ENCODE results near the gene TPCN1. TPM values are rescaled to one million over a fixed set of nuclear protein-coding genes. Genes with fewer than 3 reads are reported as not detected.

Gene TPCN1
- total and polyA plus RNA-seq, 2 experiments from 2014 or later = 14.4 to 16.2 TPM

- no peak for DNase-seq (ENCODE audit: low spot score)
- Histone ChIP-seq H4K20me1 (replicated peaks; ENCODE audit: insufficient read depth) (no peaks in the 10 kb centered on the region), H2AFZ (no peak overlapping the region), H3K4me2 (no peak overlapping the region), H3K36me3 (ENCODE audit: insufficient read depth) (no peaks in the 10 kb centered on the region), H3K27ac (ENCODE audit: low read depth) (no peak overlapping the region), H3K9me2 (ENCODE audit: insufficient read depth) (no peaks in the 10 kb centered on the region), H3F3A (replicated peaks; ENCODE audit: low read depth) (no peaks in the 10 kb centered on the region; the same call in 1 of the 2 replicates), H3K4me1 (ENCODE audit: insufficient read depth) (peaks cover 16% of the 10 kb centered on the region), H3K79me2 (replicated peaks; ENCODE audit: insufficient read depth) (no peaks in the 10 kb centered on the region), H3K27me3 (ENCODE audit: insufficient read depth) (no peaks in the 10 kb centered on the region), H3K4me3 (no peak overlapping the region)
- H3K4me1 Mint-ChIP-seq = peaks cover 57% of the 10 kb centered on the region
- H3K4me3 Mint-ChIP-seq = no peak overlapping the region
- peaks cover 25% of the 10 kb centered on the region for H3K36me3 Mint-ChIP-seq (ENCODE audit: low read depth)
- ATAC-seq = no peak
- H3K9me3 Mint-ChIP-seq = peaks cover 4% of the 10 kb centered on the region; the same call in 1 of the 3 replicates
- TF ChIP-seq EZH2 (IDR thresholded peaks at IDR 0.05; ENCODE audit: low read depth, unreplicated experiment) (no peak), STAT1 (IDR thresholded peaks at IDR 0.05; ENCODE audit: unreplicated experiment) (no peak), ZNF331 (CRISPR knock-in tag; IDR thresholded peaks at IDR 0.05; ENCODE audit: low read depth) (no peak), CREB1 (CRISPR knock-in tag; IDR thresholded peaks at IDR 0.05; ENCODE audit: low read depth) (no peak), ETS1 (IDR thresholded peaks at IDR 0.05) (no peak), ZNF462 (CRISPR knock-in tag; IDR thresholded peaks at IDR 0.05) (no peak), NANOG (IDR thresholded peaks at IDR 0.05; ENCODE audit: borderline replicate concordance) (no peak), ZNF114 (CRISPR knock-in tag; IDR thresholded peaks at IDR 0.05) (no peak), EZH2phosphoT487 (IDR thresholded peaks at IDR 0.05; ENCODE audit: unreplicated experiment) (no peak), POLR2AphosphoS5 (IDR thresholded peaks at IDR 0.05; ENCODE audit: low read depth) (no peak), JUNB (IDR thresholded peaks at IDR 0.05; ENCODE audit: unreplicated experiment) (no peak)
- peak overlapping the region; percentile 27; the same call in 1 of the 2 replicates for H3K27ac Mint-ChIP-seq
- H3K27me3 Mint-ChIP-seq (ENCODE audit: insufficient read depth, low read depth, poor library complexity) = peaks cover 28% of the 10 kb centered on the region
Measured at GRCh38 chr12:113242560-113242959, 21.3 kb downstream of the TPCN1 start.
